Retinal pigment epithelial cell (primary cell): ENCODE results near the gene PALS1.
A peak's percentile ranks its signal among the peaks of the same experiment; 100 is the strongest.

ENCODE experiments used
- DNase-seq: peaks from one replicate; pipeline ENCODE4 v3.0.0-alpha.2; 2010; ENCODE audit warnings: low read depth
- H3K4me3 ChIP-seq: 2 replicates; pipeline ENCODE4 v1.5.1; 2011; ENCODE audit warnings: mild to moderate bottlenecking, low read length, control low read depth, moderate library complexity
- CTCF ChIP-seq: conservative IDR thresholded peaks from 2 replicates; pipeline ENCODE4 v1.5.1; 2011; ENCODE audit warnings: low read depth, low read length, control low read depth, inconsistent platforms

PALS1 gene

GRCh38 chr14:67239582-67239981 lies 1.7 kb upstream of the PALS1 start:
- no peak overlapping the region for H3K4me3 ChIP-seq
- TF ChIP-seq CTCF: no peak
- DNase-seq: no peak

DNA sequence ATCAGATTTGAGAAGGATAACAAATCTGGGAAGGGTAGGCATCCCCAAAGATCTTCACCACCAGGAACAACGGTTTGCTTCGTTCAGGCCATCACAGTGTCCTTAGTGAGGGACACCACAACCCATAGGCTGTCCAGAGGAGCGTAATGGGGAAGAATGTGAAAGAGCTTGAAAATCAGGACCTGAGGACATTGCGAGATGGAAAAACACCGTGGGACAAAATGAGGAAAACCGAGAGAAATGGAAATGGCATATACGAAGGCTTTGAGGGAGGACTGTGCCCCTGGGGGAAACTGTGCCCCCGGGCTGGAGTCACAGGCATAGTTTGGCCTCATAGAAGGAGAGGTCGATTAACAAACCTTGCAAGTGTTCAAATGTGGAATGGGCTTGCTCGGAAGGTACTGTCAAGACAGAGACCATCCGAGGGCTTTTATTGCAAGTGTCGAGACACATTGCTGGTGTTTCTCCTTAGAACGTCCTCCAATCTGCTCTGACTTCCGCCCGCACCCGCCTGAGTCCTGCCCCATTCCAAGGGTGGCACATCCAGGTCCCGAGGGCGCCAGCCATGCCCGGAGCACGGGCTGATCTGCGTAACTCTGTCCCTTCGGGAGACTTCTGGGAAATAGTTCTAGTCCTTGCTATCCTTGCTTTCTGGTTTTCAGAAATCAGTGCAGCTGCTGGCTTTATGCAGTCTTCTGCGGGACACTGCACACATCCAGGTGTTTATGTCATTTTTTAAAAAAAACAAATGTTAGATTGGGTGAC lies 885 bp upstream of the PALS1 start:
- DNase-seq: peak; percentile 15
- TF ChIP-seq CTCF: no peak
- peak overlapping the region; percentile 59 for H3K4me3 ChIP-seq

DNA sequence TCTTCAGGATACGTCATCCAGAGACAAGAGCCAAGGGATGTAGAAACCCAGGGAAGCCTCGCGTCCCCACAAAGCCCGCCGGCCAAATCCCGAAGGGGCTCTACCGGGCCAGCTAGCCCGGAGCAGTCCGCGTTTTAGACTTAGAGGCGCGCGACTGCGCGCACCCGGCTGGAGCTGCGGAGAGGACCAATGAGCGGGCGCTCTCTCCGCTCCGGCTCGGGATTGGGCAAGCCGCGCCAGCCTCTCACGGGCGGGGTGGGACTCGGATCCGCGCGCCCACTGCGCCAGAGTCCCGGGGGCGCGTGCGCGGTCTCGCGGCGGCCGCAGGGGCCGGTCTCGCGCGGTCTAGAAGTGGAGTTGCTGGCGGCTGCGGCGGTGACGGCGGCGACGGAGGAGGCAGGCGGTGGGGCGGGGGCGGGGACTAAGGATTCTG lies 241 bp upstream of the PALS1 start:
- DNase-seq: peak; percentile 90
- H3K4me3 ChIP-seq: peak overlapping the region; percentile 64
- no peak for TF ChIP-seq CTCF

GRCh38 chr14:67242168-67242420 lies 859 bp downstream of the PALS1 start:
- H3K4me3 ChIP-seq: peak overlapping the region; percentile 64
- TF ChIP-seq CTCF: no peak
- peak; percentile 13 for DNase-seq

DNA sequence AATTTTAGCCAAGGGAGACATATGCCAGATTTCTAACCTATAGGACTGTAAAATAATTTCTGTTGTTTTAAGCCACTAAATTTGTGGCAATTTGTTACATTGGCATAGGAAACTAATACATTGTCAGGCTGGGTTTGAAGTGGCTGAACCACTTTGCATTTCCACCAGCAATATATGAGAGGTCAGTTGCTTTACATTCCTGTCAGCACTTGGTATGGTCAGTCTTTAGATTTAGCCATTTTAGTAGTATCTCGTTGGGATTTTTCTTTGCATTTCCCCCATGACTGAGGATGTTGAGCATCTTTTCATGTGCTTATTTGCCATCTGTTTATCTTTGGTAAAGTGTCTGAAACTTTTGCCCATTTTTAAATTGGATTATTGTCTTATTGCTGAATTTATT lies 3.9 kb downstream of the PALS1 start:
- no peak overlapping the region for H3K4me3 ChIP-seq
- no peak for TF ChIP-seq CTCF
- DNase-seq: no peak

DNA sequence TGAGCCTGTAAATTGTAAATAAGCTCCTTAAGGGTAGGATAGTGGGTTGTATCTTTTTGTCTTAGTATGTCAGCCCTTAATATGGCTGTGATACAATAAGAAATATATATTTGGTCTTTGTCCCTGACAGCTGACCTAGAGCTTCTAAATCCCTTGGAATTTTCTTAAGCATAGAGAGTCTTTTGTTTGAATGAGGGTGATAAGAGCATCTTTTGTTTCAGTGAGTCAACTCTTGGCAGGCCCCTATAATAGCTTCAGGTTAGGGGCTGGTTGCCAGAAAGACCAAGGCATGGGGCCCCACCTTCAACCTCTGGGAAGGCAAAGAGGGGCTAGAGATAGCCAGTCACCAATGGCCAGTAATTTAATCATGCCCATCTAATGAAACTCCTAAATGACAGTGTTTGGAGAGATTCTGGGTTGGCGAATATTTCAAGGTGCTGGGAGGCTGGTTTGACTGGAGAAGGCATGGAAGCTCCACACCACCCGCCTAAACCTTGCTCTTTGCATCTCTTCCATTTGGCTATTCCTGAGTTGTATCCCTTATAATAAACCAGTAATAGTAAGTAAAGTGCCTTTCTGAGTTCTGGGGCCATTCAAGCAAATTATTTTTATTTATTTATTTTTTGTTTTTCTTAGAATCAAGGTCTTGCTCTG lies 10.5 kb downstream of the PALS1 start:
- TF ChIP-seq CTCF: no peak
- no peak for DNase-seq
- no peak overlapping the region for H3K4me3 ChIP-seq

DNA sequence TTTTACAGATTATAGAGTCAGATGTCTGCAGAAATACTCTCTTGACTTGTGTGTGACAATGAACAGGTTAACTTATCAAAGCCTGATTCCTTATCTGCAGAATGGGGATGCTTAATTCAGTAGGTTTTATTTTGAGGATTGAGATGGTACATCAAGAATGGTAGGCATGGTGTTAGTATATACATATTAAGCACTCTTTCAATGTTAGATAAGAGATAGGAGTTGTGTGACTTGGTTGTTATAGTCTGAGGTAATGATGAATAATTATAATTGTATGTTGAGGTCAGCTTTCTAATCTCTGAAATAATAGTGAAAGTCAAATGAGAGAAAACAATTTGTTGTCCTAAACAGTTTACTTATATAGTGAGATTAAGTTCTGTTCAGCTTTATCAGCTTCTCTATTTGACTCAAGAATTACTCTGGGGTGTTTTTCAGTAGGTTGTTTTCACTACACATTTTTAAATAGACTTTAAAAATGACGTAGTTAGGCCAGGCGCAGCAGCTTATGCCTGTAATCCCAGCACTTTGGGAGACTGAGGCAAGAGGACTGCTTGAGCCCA lies 11.9 kb downstream of the PALS1 start:
- no peak overlapping the region for H3K4me3 ChIP-seq
- no peak for DNase-seq
- no peak for TF ChIP-seq CTCF
